Left colon (tissue), 2 donors: ENCODE measurements around the gene BACH2. TPM values are rescaled to one million over a fixed set of nuclear protein-coding genes. Genes with fewer than 3 reads are reported as not detected.
"Not testable (repeated sequence)": the region's sequence is repeated elsewhere in the genome, so short reads cannot be mapped to it uniquely, and the experiment has no call there.

ENCODE experiments used
- ATAC-seq: fragments of 200-7000 bp; cut with Tn5 transposase; one replicate; pipeline ENCODE4 v1.9.1; 2020; ENCODE audit warnings: mild to moderate bottlenecking, moderate library complexity
- DNase-seq, 2 donors: peaks; one replicate each; pipeline ENCODE4 v3.0.0-alpha.2; 2020
- intact Hi-C, 2 donors: fragments of 100-400 bp; cut with DNase I in 1 of 2; cut with micrococcal nuclease in 1 of 2; formaldehyde crosslinking; loops; one replicate each; pipeline versions ENCODE4 v1.11.2 to v1.14.0; 2022; cut with DNase I, micrococcal nuclease
- total RNA-seq, 2 donors: library from RNA; stranded (reverse); fragmentation: NEBNext Ultra II Directional; extraction: Animal tissue kit (Norgen Biotek cat#: 25700); gene quantifications; one replicate each; pipeline ENCODE4 v1.2.1, GENCODE V29; 2021
- donor health status: DM: no; HTN: no; CAD: no.
- donor health status: DM: yes; HTN: yes; CAD: no.

BACH2 gene
- total RNA-seq, 2 donors from 2014 or later, result 0.67 to 1.3 TPM

- intact Hi-C loops, result no loop called here
- DNase-seq, result no peak
- no peak for ATAC-seq
Measured at GRCh38 chr6:90039911-90040310, 256.7 kb downstream of the BACH2 start.

GRCh38 chr6:90038961-90039653 is 257.5 kb downstream of the BACH2 start:
- intact Hi-C loops, result no loop called here
- ATAC-seq (peak; percentile 91), DNase-seq (peak; percentile 25 to 27)

- no peak for DNase-seq
- intact Hi-C loops, result no loop called here
- no peak for ATAC-seq
Measured at GRCh38 chr6:90036963-90037362, 259.7 kb downstream of the BACH2 start.

GRCh38 chr6:90035047-90035723 is 261.5 kb downstream of the BACH2 start:
- no peak for DNase-seq
- no peak for ATAC-seq
- intact Hi-C loops, result no loop called here

- no peak for ATAC-seq
Measured at GRCh38 chr6:90033746-90034271, 262.8 kb downstream of the BACH2 start.

GRCh38 chr6:90032489-90033212 is 264.0 kb downstream of the BACH2 start:
- ATAC-seq, DNase-seq, intact Hi-C loops: not testable (repeated sequence)

More at GRCh38 chr6:90033746-90034271, 262.8 kb downstream of the BACH2 start:
- intact Hi-C loops, result no loop called here
- no peak for DNase-seq

- ATAC-seq, result no peak
- no peak for DNase-seq
- intact Hi-C loops, result no loop called here
Measured at GRCh38 chr6:90028995-90029635, 267.5 kb downstream of the BACH2 start.

- no peak for ATAC-seq
- intact Hi-C loops, result no loop called here
- no peak for DNase-seq
Measured at GRCh38 chr6:90028066-90028778, 268.4 kb downstream of the BACH2 start.

- intact Hi-C loops, result no loop called here
- ATAC-seq (no peak), DNase-seq (no peak)
Measured at GRCh38 chr6:90026216-90026615, 270.4 kb downstream of the BACH2 start.

- intact Hi-C loops, result no loop called here
- peak; percentile 72 for ATAC-seq
- DNase-seq, result no peak
Measured at GRCh38 chr6:90025523-90026061, 271.1 kb downstream of the BACH2 start.

GRCh38 chr6:90024633-90025032 is 272.0 kb downstream of the BACH2 start:
- intact Hi-C loops, result no loop called here
- DNase-seq (no peak), ATAC-seq (peak; percentile 64)

- ATAC-seq, result no peak
- DNase-seq, result no peak
- intact Hi-C loops, result no loop called here
Measured at GRCh38 chr6:90021711-90022110, 274.9 kb downstream of the BACH2 start.

- DNase-seq (no peak), ATAC-seq (no peak)
- intact Hi-C loops, result no loop called here
Measured at GRCh38 chr6:90020746-90021145, 275.9 kb downstream of the BACH2 start.

GRCh38 chr6:90019216-90019615 is 277.4 kb downstream of the BACH2 start:
- no peak for ATAC-seq
- intact Hi-C loops, result no loop called here

GRCh38 chr6:90015883-90016282 is 280.8 kb downstream of the BACH2 start:
- DNase-seq (no peak), ATAC-seq (no peak)
- intact Hi-C loops, result no loop called here

More at GRCh38 chr6:90019216-90019615, 277.4 kb downstream of the BACH2 start:
- no peak for DNase-seq

- intact Hi-C loops, result no loop called here
- no peak for DNase-seq
- ATAC-seq, result no peak
Measured at GRCh38 chr6:90008908-90009501, 287.6 kb downstream of the BACH2 start.

- no peak for DNase-seq
- no peak for ATAC-seq
- intact Hi-C loops, result no loop called here
Measured at GRCh38 chr6:90008189-90008907, 288.3 kb downstream of the BACH2 start.
